HEK293T (cell line): ENCODE measurements around the gene SALL3.

Experiments used
- CTCF ChIA-PET: fragments of 350-600 bp; formaldehyde crosslinking; extraction: SDS; loops from one replicate; lab custom pipeline; 2021; ENCODE audit warnings: antibody characterized with exemption, inconsistent platforms; lab: Yijun Ruan, JAX
- POLR2A ChIA-PET: fragments of 350-600 bp; formaldehyde crosslinking; extraction: SDS; loops from one replicate; lab custom pipeline; 2020; ENCODE audit warnings: antibody characterized with exemption, inconsistent platforms; lab: Yijun Ruan, JAX
- DNase-seq: peaks from one replicate; pipeline ENCODE4 v3.0.0; 2012; ENCODE audit warnings: mixed read lengths; ENCODE audit errors: extremely low spot score
- ARNT ChIP-seq: fragments of 450-650 bp; IDR thresholded peaks from 2 replicates; pipeline ENCODE4 v1.6.1; 2017; ENCODE audit warnings: mild to moderate bottlenecking
- BHLHE40 ChIP-seq: fragments of 450-650 bp; IDR thresholded peaks from 2 replicates; pipeline ENCODE4 v1.6.1; 2016; ENCODE audit warnings: mild to moderate bottlenecking, moderate library complexity, borderline replicate concordance
- CTBP1 ChIP-seq: fragments of 450-650 bp; IDR thresholded peaks from 2 replicates; pipeline ENCODE4 v1.6.1; 2016; ENCODE audit warnings: borderline replicate concordance
- ELF4 ChIP-seq: fragments of 450-650 bp; IDR thresholded peaks from 2 replicates; pipeline ENCODE4 v1.6.1; 2017; ENCODE audit warnings: antibody characterized with exemption
- FOXA1 ChIP-seq: fragments of 450-650 bp; IDR thresholded peaks from 2 replicates; pipeline ENCODE4 v1.6.1; 2016; ENCODE audit warnings: mild to moderate bottlenecking
- FOXK2 ChIP-seq: fragments of 450-650 bp; IDR thresholded peaks from 2 replicates; pipeline ENCODE4 v1.6.1; 2016; ENCODE audit warnings: mild to moderate bottlenecking
- FOXM1 ChIP-seq: fragments of 450-650 bp; IDR thresholded peaks from 2 replicates; pipeline ENCODE4 v1.6.1; 2017; ENCODE audit warnings: mild to moderate bottlenecking, borderline replicate concordance
- HDGF ChIP-seq: fragments of 450-650 bp; IDR thresholded peaks from 2 replicates; pipeline ENCODE4 v1.6.1; 2017; ENCODE audit warnings: antibody characterized with exemption, borderline replicate concordance
- L3MBTL2 ChIP-seq: fragments of 450-650 bp; conservative IDR thresholded peaks from 2 replicates; pipeline ENCODE4 v1.6.1; 2016; ENCODE audit warnings: mild to moderate bottlenecking
- LEF1 ChIP-seq: fragments of 450-650 bp; IDR thresholded peaks from 2 replicates; pipeline ENCODE4 v1.6.1; 2017; ENCODE audit warnings: mild to moderate bottlenecking, borderline replicate concordance
- NFRKB ChIP-seq: fragments of 450-650 bp; IDR thresholded peaks from 2 replicates; pipeline ENCODE4 v1.6.1; 2016; ENCODE audit warnings: mild to moderate bottlenecking, moderate library complexity
- PKNOX1 ChIP-seq: fragments of 450-650 bp; IDR thresholded peaks from 2 replicates; pipeline ENCODE4 v1.6.1; 2016
- SP1 ChIP-seq: fragments of 450-650 bp; IDR thresholded peaks from 2 replicates; pipeline ENCODE4 v1.6.1; 2017
- SUZ12 ChIP-seq: fragments of 450-650 bp; IDR thresholded peaks from 2 replicates; pipeline ENCODE4 v1.6.1; 2016; ENCODE audit warnings: mild to moderate bottlenecking
- TARDBP ChIP-seq: fragments of 450-650 bp; IDR thresholded peaks from 2 replicates; pipeline ENCODE4 v1.6.1; 2016
- ZNF384 ChIP-seq: fragments of 450-650 bp; IDR thresholded peaks from 2 replicates; pipeline ENCODE4 v1.6.1; 2016

Gene SALL3

GRCh38 chr18:78965260-78965659 is 14.4 kb upstream of the SALL3 start:
- TF ChIP-seq TARDBP, result no peak
- no peak for TF ChIP-seq LEF1
- TF ChIP-seq SP1, result no peak
- TF ChIP-seq HDGF, result no peak
- TF ChIP-seq SUZ12, result no peak
- ChIA-PET CTCF (no interaction called here), POLR2A (no interaction called here)
- DNase-seq, result no peak

DNA sequence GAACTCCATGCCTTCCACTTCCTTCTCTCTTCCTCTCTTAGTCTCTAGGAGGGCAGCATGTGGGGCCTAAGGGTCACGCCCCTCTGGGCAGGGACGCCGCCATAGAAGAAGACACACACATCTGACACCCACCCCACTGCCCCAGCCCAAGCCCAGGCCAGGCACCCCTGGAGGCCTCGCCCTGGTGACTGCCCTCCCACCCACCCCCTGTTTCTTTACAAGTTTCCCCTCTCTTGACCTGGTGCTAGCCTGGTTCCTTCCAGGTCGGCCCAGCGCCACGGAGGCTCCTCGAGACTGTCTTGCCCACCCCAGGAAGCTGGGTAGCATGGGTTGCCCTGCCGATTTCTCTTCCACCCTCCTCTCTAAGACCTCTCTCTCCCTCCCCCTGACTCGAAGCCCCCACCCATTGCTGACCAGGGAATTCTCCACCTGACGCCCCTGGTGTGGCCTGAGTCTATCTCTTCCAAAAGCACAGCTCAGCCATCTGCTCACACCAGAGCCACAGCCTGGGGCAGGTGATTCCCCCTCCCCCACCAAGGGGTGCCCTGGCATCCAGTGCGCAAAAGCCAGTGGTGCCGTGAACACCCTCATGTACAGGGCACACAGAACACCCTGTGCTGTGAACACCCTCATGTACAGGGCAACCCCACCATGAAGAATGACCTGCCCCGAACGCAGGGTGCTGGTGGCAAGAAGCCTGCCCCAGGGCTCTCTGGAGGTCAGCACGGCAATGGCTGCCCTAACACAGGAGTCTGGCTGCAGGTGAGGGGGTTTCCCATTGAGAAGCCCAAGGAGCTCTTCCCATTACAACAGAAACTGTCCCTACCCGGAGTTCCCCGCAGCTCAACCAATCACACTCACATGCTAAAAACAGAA is 13.5 kb upstream of the SALL3 start:
- ChIA-PET POLR2A (no interaction called here), CTCF (no interaction called here)
- no peak for DNase-seq
- TF ChIP-seq LEF1 (no peak), PKNOX1 (no peak), FOXK2 (no peak), ZNF384 (no peak), TARDBP (no peak)

- DNase-seq, result no peak
- TF ChIP-seq FOXA1 (no peak), ELF4 (no peak), CTBP1 (no peak), NFRKB (no peak), FOXM1 (no peak), SUZ12 (no peak), HDGF (no peak), SP1 (no peak), BHLHE40 (no peak), LEF1 (no peak), TARDBP (no peak), ARNT (no peak)
- CTCF ChIA-PET, result no interaction called here
- POLR2A ChIA-PET, result no interaction called here
These were observed 12.9 kb upstream of the SALL3 start for GRCh38 chr18:78966793-78967106.

- TF ChIP-seq PKNOX1 (no peak), LEF1 (no peak), ARNT (no peak), ZNF384 (no peak), L3MBTL2 (no peak), FOXK2 (no peak), FOXA1 (no peak), SP1 (no peak), SUZ12 (no peak), HDGF (no peak), FOXM1 (no peak), CTBP1 (no peak), ELF4 (no peak), TARDBP (no peak), BHLHE40 (no peak), NFRKB (no peak)
- ChIA-PET CTCF (no interaction called here), POLR2A (no interaction called here)
- DNase-seq, result no peak
These were observed 11.9 kb upstream of the SALL3 start for GRCh38 chr18:78967692-78968091.

- ChIA-PET POLR2A (no interaction called here), CTCF (no interaction called here)
- DNase-seq, result no peak
- TF ChIP-seq CTBP1 (no peak), TARDBP (no peak), SUZ12 (no peak), ARNT (no peak), PKNOX1 (no peak), NFRKB (no peak), SP1 (no peak), BHLHE40 (no peak), FOXA1 (no peak), L3MBTL2 (no peak), ELF4 (no peak), HDGF (no peak), LEF1 (no peak)
These were observed 9.9 kb upstream of the SALL3 start for GRCh38 chr18:78969574-78970315.

- CTCF ChIA-PET, result no interaction called here
- DNase-seq, result no peak
- POLR2A ChIA-PET, result no interaction called here
- TF ChIP-seq NFRKB (no peak), FOXK2 (no peak), HDGF (no peak), FOXA1 (no peak), SP1 (no peak), CTBP1 (no peak), FOXM1 (no peak), ELF4 (no peak), BHLHE40 (no peak), LEF1 (no peak), TARDBP (no peak), ARNT (no peak), ZNF384 (no peak), SUZ12 (no peak), PKNOX1 (no peak), L3MBTL2 (no peak)
These were observed 8.8 kb upstream of the SALL3 start for GRCh38 chr18:78970774-78971333.
